Measurements from ENCODE around the gene MORN5. TPM values are rescaled to one million over a fixed set of nuclear protein-coding genes. Genes with fewer than 3 reads are reported as not detected.

Gene MORN5
- total and polyA plus RNA-seq, 3 donors from 2014 or later = 19.2 to 183 (median 34.7) TPM

- H3K36me3 ChIP-seq (ENCODE audit: low read depth, missing control alignments) = no peaks in the 10 kb centered on the region
- no peak for DNase-seq
- no peak overlapping the region for H3K4me3 ChIP-seq
- H3K27ac ChIP-seq = no peak overlapping the region
- no peaks in the 10 kb centered on the region for H3K4me1 ChIP-seq
- TF ChIP-seq POLR2A (IDR thresholded peaks at IDR 0.05) (no peak), CTCF (IDR thresholded peaks at IDR 0.05) (no peak)
- WGBS, 2 donors = 62 to 75% methylated on average over 6 of the region's 6 CpGs
- H3K9me3 ChIP-seq = no peaks in the 10 kb centered on the region
- intact Hi-C loops (cut with DNase I; ENCODE audit: low total_unique reads) = no loop called here
- H3K27me3 ChIP-seq = no peaks in the 10 kb centered on the region
Observed at GRCh38 chr9:122193651-122194050, 33.9 kb downstream of the MORN5 start.

GRCh38 chr9:122195875-122196274 lies 36.2 kb downstream of the MORN5 start:
- no peaks in the 10 kb centered on the region for H3K4me1 ChIP-seq
- no peaks in the 10 kb centered on the region for H3K27me3 ChIP-seq
- intact Hi-C loops (cut with DNase I; ENCODE audit: low total_unique reads) = no loop called here
- H3K27ac ChIP-seq = no peak overlapping the region
- H3K4me3 ChIP-seq = no peak overlapping the region
- no peak for DNase-seq
- TF ChIP-seq CTCF (IDR thresholded peaks at IDR 0.05) (no peak), POLR2A (IDR thresholded peaks at IDR 0.05) (no peak)
- no peaks in the 10 kb centered on the region for H3K36me3 ChIP-seq (ENCODE audit: low read depth, missing control alignments)
- no peaks in the 10 kb centered on the region for H3K9me3 ChIP-seq
- 83 to 89% methylated on average over 2 to 4 of the region's 4 CpGs for WGBS, 2 donors

DNA sequence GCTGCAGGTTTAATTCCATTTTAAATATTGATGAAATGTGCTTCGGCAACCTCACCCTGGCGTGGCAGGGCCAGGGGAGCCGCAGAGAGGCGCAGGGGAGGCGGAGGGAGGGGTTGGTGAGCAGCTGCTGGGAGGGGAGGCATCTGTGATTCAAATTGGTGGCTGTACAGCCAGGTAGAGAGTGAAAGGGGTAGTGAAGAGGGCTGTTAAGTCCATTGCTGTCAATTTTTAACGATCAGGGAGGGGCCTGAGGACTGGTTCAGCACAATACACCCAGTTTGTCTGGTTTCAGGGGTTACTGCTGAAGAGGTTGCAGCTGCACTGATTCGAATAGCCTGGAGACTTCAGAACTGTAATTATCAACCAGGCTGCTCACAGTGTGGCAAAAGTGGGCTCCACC lies 37.7 kb downstream of the MORN5 start:
- WGBS, 2 donors = 60 to 68% methylated on average over 7 of the region's 7 CpGs
- Histone ChIP-seq H3K9me3 (no peaks in the 10 kb centered on the region), H3K36me3 (ENCODE audit: low read depth, missing control alignments) (no peaks in the 10 kb centered on the region), H3K27me3 (no peaks in the 10 kb centered on the region), H3K27ac (no peak overlapping the region), H3K4me3 (no peak overlapping the region), H3K4me1 (no peaks in the 10 kb centered on the region)
- intact Hi-C loops (cut with DNase I; ENCODE audit: low total_unique reads) = no loop called here
- DNase-seq = no peak
- no peak for TF ChIP-seq CTCF (IDR thresholded peaks at IDR 0.05)

DNA sequence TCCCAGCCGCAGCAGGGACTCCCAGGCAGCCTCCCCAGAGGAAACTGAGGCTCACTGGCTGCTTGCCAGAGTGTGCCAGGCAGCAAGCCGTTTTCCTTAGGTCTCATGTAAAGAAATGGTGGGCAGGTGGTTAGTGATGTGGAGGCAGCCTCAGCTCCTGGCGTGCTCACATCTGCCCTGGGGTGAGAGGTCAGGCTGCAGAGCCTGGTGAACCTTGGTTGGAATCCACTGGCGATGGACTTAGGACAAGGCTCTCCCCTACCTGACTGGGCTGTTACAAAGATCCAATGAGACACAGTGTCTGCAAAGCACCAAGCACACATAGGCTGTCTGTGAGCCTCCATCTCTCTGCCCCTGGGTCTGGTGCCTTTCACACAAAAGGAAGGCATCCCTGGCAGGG lies 38.2 kb downstream of the MORN5 start:
- WGBS, 2 donors = 73 to 78% methylated on average over 2 to 4 of the region's 4 CpGs
- no peaks in the 10 kb centered on the region for H3K9me3 ChIP-seq
- H3K4me1 ChIP-seq = no peaks in the 10 kb centered on the region
- no peak overlapping the region for H3K4me3 ChIP-seq
- no peaks in the 10 kb centered on the region for H3K27me3 ChIP-seq
- H3K36me3 ChIP-seq (ENCODE audit: low read depth, missing control alignments) = no peaks in the 10 kb centered on the region
- no peak overlapping the region for H3K27ac ChIP-seq
- DNase-seq = no peak
- TF ChIP-seq POLR2A (IDR thresholded peaks at IDR 0.05) (no peak), CTCF (IDR thresholded peaks at IDR 0.05) (no peak)
- intact Hi-C loops (cut with DNase I; ENCODE audit: low total_unique reads) = no loop called here

GRCh38 chr9:122200960-122201595 lies 41.4 kb downstream of the MORN5 start:
- H3K36me3 ChIP-seq (ENCODE audit: low read depth, missing control alignments) = no peaks in the 10 kb centered on the region
- no peaks in the 10 kb centered on the region for H3K4me1 ChIP-seq
- no peak overlapping the region for H3K27ac ChIP-seq
- intact Hi-C loops (cut with DNase I; ENCODE audit: low total_unique reads) = no loop called here
- H3K4me3 ChIP-seq = no peak overlapping the region
- H3K9me3 ChIP-seq = no peaks in the 10 kb centered on the region
- H3K27me3 ChIP-seq = no peaks in the 10 kb centered on the region
- no peak for DNase-seq
- 82 to 83% methylated on average over 6 to 7 of the region's 7 CpGs for WGBS, 2 donors
- TF ChIP-seq POLR2A (IDR thresholded peaks at IDR 0.05) (no peak), CTCF (IDR thresholded peaks at IDR 0.05) (no peak)

Data from testis (tissue), 3 donors.